CD4-positive, alpha-beta T cell treated with Interleukin-12 subunit alpha and Interleukin-12 subunit beta, for 1 hour (primary cell): ENCODE data around the gene ERCC2.
"Not testable (repeated sequence)": the region's sequence is repeated elsewhere in the genome, so short reads cannot be mapped to it uniquely, and the experiment has no call there.

Source experiments
- DNase-seq: peaks from one replicate; pipeline ENCODE4 v3.0.0-alpha.2; 2020

Gene ERCC2

GRCh38 chr19:45370410-45371204 is at the start of gene ERCC2:
ERCC2 (minus strand) TSS chr19:45370573; CDS start chr19:45370540, 33 bp downstream.
- peak; percentile 100 for DNase-seq

- no peak for DNase-seq
These were observed 49.5 kb upstream of the ERCC2 start for GRCh38 chr19:45419895-45420294.

GRCh38 chr19:45419396-45419795 is 49.0 kb upstream of the ERCC2 start:
- no peak for DNase-seq

GRCh38 chr19:45418802-45419201 is 48.4 kb upstream of the ERCC2 start:
- DNase-seq = no peak

- no peak for DNase-seq
These were observed 46.8 kb upstream of the ERCC2 start for GRCh38 chr19:45417151-45417550.

GRCh38 chr19:45414468-45414867 is 44.1 kb upstream of the ERCC2 start:
- DNase-seq = no peak

GRCh38 chr19:45413497-45413896 is 43.1 kb upstream of the ERCC2 start:
- DNase-seq = no peak

GRCh38 chr19:45410330-45410729 is 40.0 kb upstream of the ERCC2 start:
- DNase-seq = not testable (repeated sequence)

GRCh38 chr19:45409557-45409920 is 39.2 kb upstream of the ERCC2 start:
- DNase-seq = no peak

- no peak for DNase-seq
These were observed 38.6 kb upstream of the ERCC2 start for GRCh38 chr19:45408830-45409556.

GRCh38 chr19:45408121-45408520 is 37.7 kb upstream of the ERCC2 start:
- DNase-seq = no peak

GRCh38 chr19:45407585-45407984 is 37.2 kb upstream of the ERCC2 start:
- DNase-seq = not testable (repeated sequence)

- DNase-seq = no peak
These were observed 36.7 kb upstream of the ERCC2 start for GRCh38 chr19:45407091-45407375.

- DNase-seq = peak; percentile 81
These were observed 36.1 kb upstream of the ERCC2 start, which contains the start of gene POLR1G for GRCh38 chr19:45406226-45407090. POLR1G (plus strand) TSS chr19:45406644; CDS start chr19:45406697, 53 bp downstream.

GRCh38 chr19:45405435-45406225 is 35.3 kb upstream of the ERCC2 start:
- DNase-seq = peak; percentile 84

GRCh38 chr19:45404557-45405434 is 34.4 kb upstream of the ERCC2 start, which contains the start of gene PPP1R13L:
PPP1R13L (minus strand) TSS chr19:45405069; CDS start chr19:45398318, 6,751 bp downstream.
- DNase-seq = peak; percentile 57

GRCh38 chr19:45403781-45404556 is 33.6 kb upstream of the ERCC2 start:
- DNase-seq = peak; percentile 62

- no peak for DNase-seq
These were observed 32.9 kb upstream of the ERCC2 start for GRCh38 chr19:45403272-45403671.

- peak; percentile 20 for DNase-seq
These were observed 32.1 kb upstream of the ERCC2 start for GRCh38 chr19:45402298-45403061.

GRCh38 chr19:45401815-45402214 is 31.4 kb upstream of the ERCC2 start:
- DNase-seq = no peak
